Upper lobe of left lung (tissue), 4 donors: ENCODE measurements around the gene BEGAIN.

Experiments
- CTCF ChIP-seq, 6 experiments: fragments of 450-650 bp in 4 of 6; fragments of 200-600 bp in 2 of 6; sonication (generic) in 2 of 6; IDR thresholded peaks; one replicate each; pipeline ENCODE4 v1.5.1; 2016 to 2019; ENCODE audit warnings: antibody characterized with exemption in 6 of 6
- POLR2A ChIP-seq, 4 donors: fragments of 450-650 bp; IDR thresholded peaks; one replicate each; pipeline ENCODE4 v1.5.1; 2016 to 2017; ENCODE audit warnings: antibody characterized with exemption in 4 of 4, mild to moderate bottlenecking in 2 of 4
- POLR2AphosphoS5 ChIP-seq, 2 donors: sonication (generic); formaldehyde crosslinking; IDR thresholded peaks; one replicate each; pipeline ENCODE4 v1.5.1; 2017; ENCODE audit warnings: antibody characterized with exemption in 2 of 2

DNA sequence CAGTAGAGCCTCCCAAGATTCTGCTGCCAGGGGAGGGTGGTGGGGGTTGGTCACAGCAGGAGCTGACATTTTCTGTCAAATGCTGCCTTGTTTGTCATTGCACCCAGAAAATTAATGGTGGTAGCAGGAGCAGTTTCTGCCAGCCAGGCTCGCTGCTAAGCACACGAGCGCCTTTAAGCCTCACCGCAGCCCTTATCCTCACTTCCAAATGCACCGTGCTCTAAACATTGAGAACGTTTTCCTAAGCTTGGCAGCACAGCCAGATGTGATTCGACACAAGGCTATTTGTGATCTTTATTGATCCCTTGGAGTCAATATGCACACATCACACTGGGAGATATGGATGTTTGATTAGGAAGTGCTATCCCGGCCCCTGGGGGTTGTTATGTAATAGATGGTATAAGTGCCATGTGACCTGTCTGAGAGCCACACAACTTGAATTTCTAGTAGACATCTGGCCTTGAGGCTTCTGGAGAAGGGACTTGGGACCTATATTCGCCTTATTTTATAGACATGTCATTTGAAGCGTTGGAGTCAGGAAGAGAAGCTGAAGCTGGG lies 31.6 kb upstream of the BEGAIN start:
- TF ChIP-seq CTCF (IDR thresholded peaks at IDR 0.05) (no peak), POLR2AphosphoS5 (IDR thresholded peaks at IDR 0.05) (no peak), POLR2A (IDR thresholded peaks at IDR 0.05) (no peak)
